ENCODE data around the gene CBX6.

The CBX6 gene

GRCh38 chr22:38837414-38837928 lies 34.5 kb downstream of the CBX6 start:
- DNase-seq: no peak

GRCh38 chr22:38835888-38836301 lies 36.1 kb downstream of the CBX6 start:
- peak; percentile 70 for DNase-seq

GRCh38 chr22:38834991-38835390 lies 37.0 kb downstream of the CBX6 start:
- DNase-seq: no peak

- no peak for DNase-seq
Observed at GRCh38 chr22:38834215-38834953, 37.6 kb downstream of the CBX6 start.

GRCh38 chr22:38833061-38833460 lies 39.0 kb downstream of the CBX6 start:
- DNase-seq: no peak

- no peak for DNase-seq
Observed at GRCh38 chr22:38832005-38832978, 39.7 kb downstream of the CBX6 start.

GRCh38 chr22:38831166-38831945 lies 40.7 kb downstream of the CBX6 start:
- DNase-seq: no peak

GRCh38 chr22:38830845-38831108 lies 41.2 kb downstream of the CBX6 start:
- no peak for DNase-seq

GRCh38 chr22:38830026-38830844 lies 41.8 kb downstream of the CBX6 start:
- no peak for DNase-seq

GRCh38 chr22:38829485-38829884 lies 42.5 kb downstream of the CBX6 start:
- no peak for DNase-seq

GRCh38 chr22:38828616-38829205 lies 43.3 kb downstream of the CBX6 start:
- DNase-seq: no peak

- DNase-seq: no peak
Observed at GRCh38 chr22:38828191-38828590, 43.8 kb downstream of the CBX6 start.

GRCh38 chr22:38827510-38827909 lies 44.5 kb downstream of the CBX6 start:
- DNase-seq: no peak

GRCh38 chr22:38826801-38827200 lies 45.2 kb downstream of the CBX6 start:
- DNase-seq: no peak

GRCh38 chr22:38826386-38826785 lies 45.6 kb downstream of the CBX6 start:
- DNase-seq: no peak

- DNase-seq: peak; percentile 13
Observed at GRCh38 chr22:38824585-38824984, 47.4 kb downstream of the CBX6 start.

GRCh38 chr22:38823637-38824036 lies 48.4 kb downstream of the CBX6 start:
- DNase-seq: no peak

- no peak for DNase-seq
Observed at GRCh38 chr22:38823076-38823475, 48.9 kb downstream of the CBX6 start.

- no peak for DNase-seq
Observed at GRCh38 chr22:38820020-38820419, 52.0 kb downstream of the CBX6 start.

GRCh38 chr22:38819387-38819940 lies 52.6 kb downstream of the CBX6 start:
- DNase-seq: no peak

GRCh38 chr22:38817196-38817595 lies 54.8 kb downstream of the CBX6 start:
- DNase-seq: no peak

- no peak for DNase-seq
Observed at GRCh38 chr22:38815842-38816241, 56.2 kb downstream of the CBX6 start.

Measured in amniotic stem cell (primary cell).